Testis (tissue), 3 donors: ENCODE results near the gene PLXNB3. TPM values are rescaled to one million over a fixed set of nuclear protein-coding genes. Genes with fewer than 3 reads are reported as not detected.

Source experiments
- DNase-seq: peaks from one replicate; pipeline ENCODE4 v3.0.0-alpha.2; 2019
- H3K27ac ChIP-seq, 2 donors: fragments of 200-600 bp; sonication (generic); one replicate each; pipeline ENCODE4 v1.5.1; 2019
- H3K27me3 ChIP-seq: fragments of 200-600 bp; sonication (generic); one replicate; pipeline ENCODE4 v1.5.1; 2019
- H3K36me3 ChIP-seq: fragments of 200-600 bp; sonication (generic); one replicate; pipeline ENCODE4 v1.5.1; 2017; ENCODE audit warnings: low read depth; ENCODE audit errors: missing control alignments
- H3K4me1 ChIP-seq: fragments of 200-600 bp; sonication (generic); one replicate; pipeline ENCODE4 v1.5.1; 2019
- H3K4me3 ChIP-seq, 2 donors: fragments of 200-600 bp; sonication (generic); one replicate each; pipeline ENCODE4 v1.5.1; 2017 to 2019
- H3K9me3 ChIP-seq: fragments of 200-600 bp; sonication (generic); one replicate; pipeline ENCODE4 v1.5.1; 2017
- CTCF ChIP-seq, 3 experiments: fragments of 450-650 bp in 2 of 3; fragments of 200-600 bp in 1 of 3; sonication (generic) in 1 of 3; IDR thresholded peaks; one replicate each; pipeline ENCODE4 v1.5.1; 2016 to 2019; ENCODE audit warnings: antibody characterized with exemption in 3 of 3, mild to moderate bottlenecking in 2 of 3, moderate library complexity in 1 of 3
- POLR2A ChIP-seq: fragments of 450-650 bp; IDR thresholded peaks from one replicate; pipeline ENCODE4 v1.6.1; 2017; ENCODE audit warnings: antibody characterized with exemption, mild to moderate bottlenecking, moderate library complexity
- WGBS, 2 donors: methylation state at CpG; one replicate each; pipeline ENCODE4 v1.1.5; 2018; 5-methylcytosine and 5-hydroxymethylcytosine counted together
- intact Hi-C: fragments of 100-400 bp; cut with DNase I; formaldehyde crosslinking; loops from one replicate; pipeline ENCODE4 v1.15.1; 2023; ENCODE audit warnings: low total_unique reads
- polyA plus RNA-seq: library from polyadenylated mRNA; stranded (reverse); fragments of 350-450 nt; fragmentation: Illumina TruSeq; extraction: RNeasy Lipid Tissue Mini Kit (QIAGEN cat#74804); gene quantifications from one replicate; pipeline ENCODE4 v1.2.3, GENCODE V29; 2014; ENCODE audit warnings: low read depth, low replicate concordance; ENCODE audit not compliant: insufficient read depth
- total RNA-seq, 2 donors: library from RNA; depleted of rRNA; stranded (reverse); fragments of >200 nt; gene quantifications; one replicate each; pipeline ENCODE4 v1.2.3, GENCODE V29; 2016

The PLXNB3 gene
- total and polyA plus RNA-seq, 3 donors from 2014 or later, result 28.0 to 57.9 (median 49.3) TPM

DNA sequence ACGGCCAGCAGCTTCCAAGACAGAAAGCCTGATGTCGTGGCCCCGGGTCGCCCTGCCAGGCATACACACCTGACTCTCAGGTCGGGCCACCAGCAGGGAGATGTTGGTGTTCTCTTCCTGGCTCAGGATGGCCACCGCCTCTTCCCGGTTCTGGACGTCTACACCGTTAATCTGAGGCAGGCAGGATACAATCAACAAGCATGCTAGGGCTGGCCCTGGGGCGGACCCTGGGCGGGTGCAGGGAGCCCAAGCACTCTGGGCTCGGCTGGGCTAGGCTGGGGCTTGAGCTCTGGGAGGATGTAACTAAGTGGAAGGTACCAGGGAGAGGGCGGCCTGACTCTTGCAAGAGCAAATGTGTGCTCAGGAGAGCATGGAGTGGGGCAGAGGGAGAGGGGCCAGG lies 41.4 kb downstream of the PLXNB3 start:
- Histone ChIP-seq H3K4me3 (no peak overlapping the region), H3K9me3 (no peaks in the 10 kb centered on the region), H3K4me1 (no peaks in the 10 kb centered on the region), H3K27me3 (no peaks in the 10 kb centered on the region), H3K27ac (no peak overlapping the region), H3K36me3 (no peaks in the 10 kb centered on the region)
- TF ChIP-seq POLR2A (no peak), CTCF (IDR thresholded peaks at IDR 0.05) (no peak)
- 93% methylated on average over 13 of the region's 13 CpGs; no CpG with 5 or more reads in 1 of the 2 donors for WGBS, 2 donors
- no peak for DNase-seq
- intact Hi-C loops, result no loop called here

DNA sequence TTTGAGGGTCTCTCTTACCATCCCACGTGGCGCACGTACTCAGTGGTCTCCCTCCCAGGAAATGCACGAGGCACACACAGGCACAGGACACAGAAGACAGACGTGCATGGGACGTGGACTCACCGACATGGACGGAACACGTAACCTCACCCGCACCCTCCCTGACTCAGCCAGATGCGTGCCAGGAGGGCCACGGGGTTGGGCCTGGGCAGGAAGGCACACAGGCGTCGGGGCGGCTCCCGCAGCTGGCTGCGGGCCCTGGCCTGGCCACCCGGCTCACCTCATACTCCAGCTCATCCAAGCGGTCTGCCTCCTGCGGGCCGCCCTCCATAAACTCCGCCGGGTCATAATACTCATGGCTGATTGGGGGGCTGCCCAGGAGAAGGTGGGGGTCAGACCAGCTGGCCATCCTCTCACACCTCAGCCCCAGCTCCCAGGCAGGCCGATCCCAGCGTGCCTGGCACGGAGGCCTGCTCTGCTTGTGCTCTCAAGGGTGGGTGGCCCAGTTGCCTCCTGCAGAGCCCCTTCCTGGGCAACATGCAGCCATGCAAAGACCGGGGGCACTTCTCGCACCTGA lies 43.0 kb downstream of the PLXNB3 start:
- TF ChIP-seq CTCF (IDR thresholded peaks at IDR 0.05) (no peak), POLR2A (no peak)
- WGBS, 2 donors, result 94% methylated on average over 13 of the region's 28 CpGs; no CpG with 5 or more reads in 1 of the 2 donors
- Histone ChIP-seq H3K36me3 (no peaks in the 10 kb centered on the region), H3K9me3 (no peaks in the 10 kb centered on the region), H3K27me3 (no peaks in the 10 kb centered on the region), H3K4me3 (no peak overlapping the region), H3K4me1 (no peaks in the 10 kb centered on the region), H3K27ac (no peak overlapping the region)
- no peak for DNase-seq
- intact Hi-C loops, result no loop called here

DNA sequence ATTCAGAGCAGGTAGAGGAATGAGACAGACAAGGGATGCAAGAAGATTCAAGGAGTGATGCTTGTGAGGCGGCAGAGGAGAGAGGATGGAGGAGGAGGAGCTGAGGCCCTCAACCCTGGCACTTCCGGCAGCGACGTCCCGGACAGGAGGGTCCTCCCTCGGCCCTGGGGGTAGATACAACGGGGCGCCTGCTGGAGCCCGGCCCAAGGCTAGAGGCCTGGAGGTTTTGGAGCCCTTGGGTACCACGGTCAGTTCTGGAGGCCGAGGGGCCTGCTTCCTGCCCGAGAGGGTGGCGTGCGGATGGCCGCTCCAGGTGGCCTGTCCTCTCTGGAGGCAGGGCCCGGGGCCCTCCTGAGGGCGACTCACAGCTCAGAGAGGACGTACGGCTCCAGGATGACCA lies 43.9 kb downstream of the PLXNB3 start:
- no peak for TF ChIP-seq CTCF (IDR thresholded peaks at IDR 0.05)
- no peak for TF ChIP-seq POLR2A
- H3K36me3 ChIP-seq, result no peaks in the 10 kb centered on the region

DNA sequence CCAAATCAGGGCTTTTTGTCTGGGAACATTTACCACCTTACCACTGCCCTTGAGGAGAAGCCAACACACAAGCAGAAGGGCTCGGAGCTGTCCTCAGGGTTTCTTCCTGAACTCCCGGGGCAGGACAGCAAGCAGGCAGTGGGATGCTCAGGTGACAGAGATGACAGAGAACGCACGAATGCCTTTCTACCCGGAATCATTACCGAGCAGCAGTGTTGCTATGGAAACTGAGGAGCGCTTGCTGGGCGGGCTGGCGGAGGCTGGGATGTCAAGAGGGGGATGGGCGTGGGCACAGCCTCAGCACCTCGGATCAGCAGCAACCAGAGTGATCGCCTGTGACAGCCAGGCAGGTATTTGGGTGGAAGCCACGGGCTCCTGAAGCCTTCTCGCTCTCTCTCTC lies 48.2 kb downstream of the PLXNB3 start:
- H3K4me1 ChIP-seq, result no peaks in the 10 kb centered on the region
- TF ChIP-seq CTCF (IDR thresholded peaks at IDR 0.05) (no peak), POLR2A (no peak)
- H3K27ac ChIP-seq, result no peak overlapping the region
- 49 to 74% methylated on average over 4 to 13 of the region's 14 CpGs for WGBS, 2 donors
- no peaks in the 10 kb centered on the region for H3K9me3 ChIP-seq
- no peaks in the 10 kb centered on the region for H3K36me3 ChIP-seq
- no peaks in the 10 kb centered on the region for H3K27me3 ChIP-seq
- H3K4me3 ChIP-seq, result no peak overlapping the region
- intact Hi-C loops, result no loop called here
- DNase-seq, result no peak

More for the DNA sequence above, 43.9 kb downstream of the PLXNB3 start:
- H3K4me3 ChIP-seq, result no peak overlapping the region
- intact Hi-C loops, result no loop called here
- no peaks in the 10 kb centered on the region for H3K9me3 ChIP-seq
- H3K4me1 ChIP-seq, result no peaks in the 10 kb centered on the region
- WGBS, 2 donors, result 92 to 100% methylated on average over 1 to 15 of the region's 19 CpGs
- H3K27me3 ChIP-seq, result no peaks in the 10 kb centered on the region
- H3K27ac ChIP-seq, result no peak overlapping the region
- no peak for DNase-seq

DNA sequence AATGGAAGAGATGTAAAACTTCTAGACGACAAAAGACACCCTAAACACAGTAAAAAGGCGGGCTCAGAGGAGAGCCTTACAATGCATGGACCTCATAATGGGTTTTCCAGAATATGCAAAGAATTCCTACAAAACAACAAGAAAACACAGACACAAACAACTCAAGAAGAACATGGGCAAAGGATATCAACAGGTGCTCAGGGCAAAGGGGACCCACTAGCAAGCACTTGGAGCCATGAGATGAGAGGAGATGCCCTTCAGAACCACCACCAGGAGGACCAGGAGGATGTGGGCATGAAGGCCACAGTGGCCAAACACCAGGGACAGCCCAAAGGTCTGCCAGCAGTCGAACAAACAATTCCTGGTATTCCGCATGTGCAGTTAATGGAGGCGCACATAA lies 49.1 kb downstream of the PLXNB3 start:
- 92 to 99% methylated on average over 4 to 5 of the region's 5 CpGs for WGBS, 2 donors
- no peaks in the 10 kb centered on the region for H3K9me3 ChIP-seq
- TF ChIP-seq CTCF (IDR thresholded peaks at IDR 0.05), result no peak
- no peak for TF ChIP-seq POLR2A
- H3K36me3 ChIP-seq, result no peaks in the 10 kb centered on the region
- intact Hi-C loops, result no loop called here
- H3K27ac ChIP-seq, result no peak overlapping the region
- no peak overlapping the region for H3K4me3 ChIP-seq
- no peaks in the 10 kb centered on the region for H3K4me1 ChIP-seq
- DNase-seq, result no peak
- H3K27me3 ChIP-seq, result no peaks in the 10 kb centered on the region
